Measurements from ENCODE around the gene MGAT3. TPM values are rescaled to one million over a fixed set of nuclear protein-coding genes. Genes with fewer than 3 reads are reported as not detected.
A peak's percentile ranks its signal among the peaks of the same experiment; 100 is the strongest.
"Not testable (repeated sequence)": the region's sequence is repeated elsewhere in the genome, so short reads cannot be mapped to it uniquely, and the experiment has no call there.

MGAT3 gene
- polyA plus RNA-seq, 3 donors = 0.03 TPM; not detected in 2

DNA sequence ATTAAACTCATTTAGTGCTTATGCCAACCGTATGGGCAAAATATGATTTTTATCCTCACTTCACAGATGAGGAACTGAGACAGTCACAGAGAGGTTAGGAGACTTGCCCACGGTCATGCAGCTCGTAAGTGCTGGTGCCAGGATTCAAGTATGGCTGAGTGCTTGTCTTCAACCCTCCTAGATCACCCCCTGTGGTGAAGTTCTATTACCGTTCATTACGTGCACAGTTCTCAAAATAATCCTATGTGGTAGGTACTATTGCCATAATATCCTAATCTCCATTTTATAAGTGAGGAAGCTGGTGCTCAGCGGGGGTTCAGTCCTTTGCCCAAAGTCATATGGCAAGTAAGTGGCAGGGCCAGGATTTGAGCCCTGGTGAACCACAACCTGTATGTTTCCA lies 46.8 kb downstream of the MGAT3 start:
- no peak for DNase-seq
- Histone ChIP-seq H3K4me3 (replicated peaks in 1 of 3; ENCODE audit: low read depth in 2 of 3, low read length in 3 of 3) (peak overlapping the region in 1 of 3 experiments; percentile 94), H3K27ac (ENCODE audit: low read depth in 1 of 2, low read length in 2 of 2) (peak overlapping the region in 1 of 2 donors; percentile 88), H4K20me1 (ENCODE audit: insufficient read depth, low read length) (peaks cover 39% of the 10 kb centered on the region), H3K4me2 (replicated peaks; ENCODE audit: extremely low read depth, low read length, poor library complexity, severe bottlenecking) (peak overlapping the region; percentile 98), H3K9ac (ENCODE audit: insufficient read depth, low read length, poor library complexity, severe bottlenecking) (no peak overlapping the region), H2AFZ (ENCODE audit: insufficient read depth, low read depth, low read length, poor library complexity, severe bottlenecking) (no peak overlapping the region), H3K4me1 (ENCODE audit: control insufficient read depth in 1 of 2, insufficient read depth in 2 of 2, low read length in 2 of 2) (peaks cover 15 to 24% of the 10 kb centered on the region in 2 donors), H3K79me2 (ENCODE audit: insufficient read depth, low read length) (peaks cover 61% of the 10 kb centered on the region), H3K9me3 (replicated peaks in 1 of 2; ENCODE audit: control insufficient read depth in 1 of 2, insufficient read depth in 1 of 2, low read length in 2 of 2) (no peaks in the 10 kb centered on the region), H3K27me3 (ENCODE audit: control insufficient read depth in 2 of 2, insufficient read depth in 2 of 2, low read length in 2 of 2) (no peaks in the 10 kb centered on the region), H3K36me3 (replicated peaks in 1 of 2; ENCODE audit: control insufficient read depth in 1 of 2, insufficient read depth in 2 of 2, low read length in 2 of 2) (peaks cover 41 to 51% of the 10 kb centered on the region in 2 donors)
- TF ChIP-seq, protein P1, sequence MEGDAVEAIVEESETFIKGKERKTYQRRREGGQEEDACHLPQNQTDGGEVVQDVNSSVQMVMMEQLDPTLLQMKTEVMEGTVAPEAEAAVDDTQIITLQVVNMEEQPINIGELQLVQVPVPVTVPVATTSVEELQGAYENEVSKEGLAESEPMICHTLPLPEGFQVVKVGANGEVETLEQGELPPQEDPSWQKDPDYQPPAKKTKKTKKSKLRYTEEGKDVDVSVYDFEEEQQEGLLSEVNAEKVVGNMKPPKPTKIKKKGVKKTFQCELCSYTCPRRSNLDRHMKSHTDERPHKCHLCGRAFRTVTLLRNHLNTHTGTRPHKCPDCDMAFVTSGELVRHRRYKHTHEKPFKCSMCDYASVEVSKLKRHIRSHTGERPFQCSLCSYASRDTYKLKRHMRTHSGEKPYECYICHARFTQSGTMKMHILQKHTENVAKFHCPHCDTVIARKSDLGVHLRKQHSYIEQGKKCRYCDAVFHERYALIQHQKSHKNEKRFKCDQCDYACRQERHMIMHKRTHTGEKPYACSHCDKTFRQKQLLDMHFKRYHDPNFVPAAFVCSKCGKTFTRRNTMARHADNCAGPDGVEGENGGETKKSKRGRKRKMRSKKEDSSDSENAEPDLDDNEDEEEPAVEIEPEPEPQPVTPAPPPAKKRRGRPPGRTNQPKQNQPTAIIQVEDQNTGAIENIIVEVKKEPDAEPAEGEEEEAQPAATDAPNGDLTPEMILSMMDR (IDR thresholded peaks at IDR 0.05) = no peak
- WGBS (ENCODE audit: insufficient coverage) = 83% methylated on average over 2 of the region's 6 CpGs
- peak overlapping the region in 1 of 2 donors; percentile 26 for H3K4me3 Mint-ChIP-seq
- H3K4me1 Mint-ChIP-seq = peaks cover 29% of the 10 kb centered on the region
- intact Hi-C loops (cut with micrococcal nuclease) = loop anchor here in 1 of 2 donors (2.0 kb wide), 1 partner anchor 17 kb away; the partner anchor contains the start of gene ATF4
- H3K27me3 Mint-ChIP-seq (ENCODE audit: low read depth in 3 of 3) = peaks cover 0 to 4% (median 0%) of the 10 kb centered on the region in 3 donors
- peak overlapping the region in 5 of 7 donors; percentile 28 to 91 (median 52) for H3K27ac Mint-ChIP-seq
- peaks cover 39 to 48% of the 10 kb centered on the region in 2 donors for H3K36me3 Mint-ChIP-seq
- no peaks in the 10 kb centered on the region for H3K9me3 Mint-ChIP-seq

DNA sequence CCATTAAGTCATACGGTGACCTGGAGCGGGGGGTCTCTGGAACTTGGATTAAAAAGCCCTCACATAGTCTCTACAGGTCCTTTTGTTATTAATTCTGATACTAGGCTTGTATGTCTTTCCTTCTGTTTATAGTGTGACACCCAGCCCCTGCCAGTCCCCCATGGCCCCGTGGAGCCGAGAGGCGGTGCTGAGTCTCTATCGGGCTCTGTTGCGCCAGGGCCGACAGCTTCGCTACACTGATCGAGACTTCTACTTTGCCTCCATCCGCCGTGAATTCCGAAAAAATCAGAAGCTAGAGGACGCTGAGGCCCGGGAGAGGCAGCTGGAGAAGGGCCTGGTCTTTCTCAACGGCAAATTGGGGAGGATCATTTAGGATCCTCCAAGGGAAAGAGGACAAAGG lies 47.3 kb downstream of the MGAT3 start:
- Histone ChIP-seq H3K4me2 (replicated peaks; ENCODE audit: extremely low read depth, low read length, poor library complexity, severe bottlenecking) (no peak overlapping the region), H3K9me3 (replicated peaks in 1 of 2; ENCODE audit: control insufficient read depth in 1 of 2, insufficient read depth in 1 of 2, low read length in 2 of 2) (no peaks in the 10 kb centered on the region), H3K27me3 (ENCODE audit: control insufficient read depth in 2 of 2, insufficient read depth in 2 of 2, low read length in 2 of 2) (no peaks in the 10 kb centered on the region), H3K27ac (ENCODE audit: low read depth in 1 of 2, low read length in 2 of 2) (no peak overlapping the region), H3K9ac (ENCODE audit: insufficient read depth, low read length, poor library complexity, severe bottlenecking) (no peak overlapping the region), H3K79me2 (ENCODE audit: insufficient read depth, low read length) (peaks cover 65% of the 10 kb centered on the region), H3K4me1 (ENCODE audit: control insufficient read depth in 1 of 2, insufficient read depth in 2 of 2, low read length in 2 of 2) (peaks cover 15 to 24% of the 10 kb centered on the region in 2 donors), H3K36me3 (replicated peaks in 1 of 2; ENCODE audit: control insufficient read depth in 1 of 2, insufficient read depth in 2 of 2, low read length in 2 of 2) (peaks cover 43 to 55% of the 10 kb centered on the region in 2 donors), H2AFZ (ENCODE audit: insufficient read depth, low read depth, low read length, poor library complexity, severe bottlenecking) (no peak overlapping the region), H3K4me3 (replicated peaks in 1 of 3; ENCODE audit: low read depth in 2 of 3, low read length in 3 of 3) (no peak overlapping the region), H4K20me1 (ENCODE audit: insufficient read depth, low read length) (peaks cover 43% of the 10 kb centered on the region)
- TF ChIP-seq, protein P1 (IDR thresholded peaks at IDR 0.05) = no peak
- intact Hi-C loops (cut with micrococcal nuclease) = no loop called here
- Mint-ChIP-seq H3K4me1 (peaks cover 29% of the 10 kb centered on the region), H3K4me3 (no peak overlapping the region), H3K36me3 (peaks cover 42 to 53% of the 10 kb centered on the region in 2 donors), H3K27me3 (ENCODE audit: low read depth in 3 of 3) (peaks cover 0 to 4% (median 0%) of the 10 kb centered on the region in 3 donors), H3K27ac (peak overlapping the region in 4 of 7 donors; percentile 55 to 91 (median 76)), H3K9me3 (no peaks in the 10 kb centered on the region)
- WGBS (ENCODE audit: insufficient coverage) = 93% methylated on average over 13 of the region's 16 CpGs
- DNase-seq = no peak

DNA sequence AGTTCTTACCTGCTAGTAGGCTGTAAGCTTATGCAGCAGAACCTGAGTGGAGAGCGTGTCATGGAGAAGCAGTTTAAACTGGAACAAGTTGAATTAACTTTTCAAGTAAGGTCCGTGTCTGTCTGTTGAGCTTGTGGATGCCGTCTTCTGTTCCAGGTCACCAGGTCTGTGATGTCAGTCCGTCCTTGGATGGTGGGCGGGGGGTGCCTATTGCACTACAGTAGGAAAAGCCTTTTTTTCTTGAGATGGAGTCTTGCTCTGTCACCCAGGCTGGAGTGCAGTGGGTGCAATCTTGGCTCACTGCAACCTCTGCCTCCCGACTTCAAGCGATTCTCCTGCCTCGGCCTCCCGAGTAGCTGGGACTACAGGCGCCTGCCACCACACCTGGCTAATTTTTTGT lies 50.2 kb downstream of the MGAT3 start:
- H3K79me2 ChIP-seq (ENCODE audit: insufficient read depth, low read length) = peaks cover 89% of the 10 kb centered on the region
- H3K4me3 ChIP-seq (replicated peaks in 1 of 3; ENCODE audit: low read depth in 2 of 3, low read length in 3 of 3); H3K9me3 ChIP-seq (replicated peaks in 1 of 2; ENCODE audit: control insufficient read depth in 1 of 2, insufficient read depth in 1 of 2, low read length in 2 of 2); H3K4me3 Mint-ChIP-seq; H3K27ac ChIP-seq (ENCODE audit: low read depth in 1 of 2, low read length in 2 of 2); H3K27me3 Mint-ChIP-seq (ENCODE audit: low read depth in 3 of 3); H2AFZ ChIP-seq (ENCODE audit: insufficient read depth, low read depth, low read length, poor library complexity, severe bottlenecking); intact Hi-C loops (cut with micrococcal nuclease); H3K4me2 ChIP-seq (replicated peaks; ENCODE audit: extremely low read depth, low read length, poor library complexity, severe bottlenecking); H3K27me3 ChIP-seq (ENCODE audit: control insufficient read depth in 2 of 2, insufficient read depth in 2 of 2, low read length in 2 of 2); DNase-seq; H3K9ac ChIP-seq (ENCODE audit: insufficient read depth, low read length, poor library complexity, severe bottlenecking); H3K9me3 Mint-ChIP-seq: not testable (repeated sequence)
- peaks cover 64% of the 10 kb centered on the region for H4K20me1 ChIP-seq (ENCODE audit: insufficient read depth, low read length)
- peaks cover 11 to 17% of the 10 kb centered on the region in 2 donors for H3K4me1 ChIP-seq (ENCODE audit: control insufficient read depth in 1 of 2, insufficient read depth in 2 of 2, low read length in 2 of 2)
- H3K36me3 ChIP-seq (replicated peaks in 1 of 2; ENCODE audit: control insufficient read depth in 1 of 2, insufficient read depth in 2 of 2, low read length in 2 of 2) = peaks cover 69 to 85% of the 10 kb centered on the region in 2 donors
- peaks cover 68 to 80% of the 10 kb centered on the region in 2 donors for H3K36me3 Mint-ChIP-seq
- over 99% methylated on average over 8 of the region's 10 CpGs for WGBS (ENCODE audit: insufficient coverage)
- peaks cover 24% of the 10 kb centered on the region for H3K4me1 Mint-ChIP-seq
- H3K27ac Mint-ChIP-seq = peak overlapping the region in 1 of 7 donors; percentile 42
